ENCODE results near the gene SV2C. TPM values are rescaled to one million over a fixed set of nuclear protein-coding genes. Genes with fewer than 3 reads are reported as not detected.

Gene SV2C
- total and polyA plus RNA-seq, 4 donors: under 0.01 to 0.04 (median 0.03) TPM; not detected in 1

DNA sequence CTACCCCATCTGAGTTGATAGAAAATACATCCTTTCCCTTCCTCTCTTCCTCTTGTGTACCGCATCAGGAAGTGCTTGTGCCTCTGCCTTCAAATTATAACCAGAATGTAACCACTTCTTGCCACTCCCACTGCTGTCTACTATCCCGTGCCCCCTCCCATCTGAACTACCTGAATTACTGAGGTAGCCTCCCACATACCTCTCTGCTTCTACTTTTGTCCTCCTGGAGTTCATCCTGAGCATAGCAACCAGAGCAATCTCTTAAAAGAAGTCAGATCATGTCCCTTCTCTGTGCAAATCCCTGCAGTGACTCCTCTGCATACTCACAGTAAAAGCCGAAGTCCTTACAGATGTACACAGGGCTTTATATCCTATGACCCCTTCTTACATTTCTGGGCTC is 23.0 kb downstream of the SV2C start:
- no peak overlapping the region for H3K9ac ChIP-seq (ENCODE audit: low read depth in 1 of 2, low read length in 2 of 2)
- WGBS: 64% methylated on average over 3 of the region's 3 CpGs
- no peak overlapping the region for H3K4me3 ChIP-seq (ENCODE audit: low read depth in 1 of 3, low read length in 3 of 3)
- no peak overlapping the region for H3K27ac ChIP-seq (ENCODE audit: low read depth in 1 of 2, low read length in 2 of 2)
- H3K27me3 ChIP-seq (ENCODE audit: control insufficient read depth in 4 of 4, insufficient read depth in 4 of 4, low read length in 3 of 4): peaks cover 0 to 8% (median 1%) of the 10 kb centered on the region in 4 donors
- no peak for TF ChIP-seq EGR1 (IDR thresholded peaks at IDR 0.05; ENCODE audit: low read depth in 2 of 2)
- no peak for TF ChIP-seq GABPA (IDR thresholded peaks at IDR 0.05 in 1 of 2, conservative IDR thresholded peaks at IDR 0.05 in 1 of 2)
- TF ChIP-seq TAF1 (conservative IDR thresholded peaks at IDR 0.05): no peak
- TF ChIP-seq, protein P1, sequence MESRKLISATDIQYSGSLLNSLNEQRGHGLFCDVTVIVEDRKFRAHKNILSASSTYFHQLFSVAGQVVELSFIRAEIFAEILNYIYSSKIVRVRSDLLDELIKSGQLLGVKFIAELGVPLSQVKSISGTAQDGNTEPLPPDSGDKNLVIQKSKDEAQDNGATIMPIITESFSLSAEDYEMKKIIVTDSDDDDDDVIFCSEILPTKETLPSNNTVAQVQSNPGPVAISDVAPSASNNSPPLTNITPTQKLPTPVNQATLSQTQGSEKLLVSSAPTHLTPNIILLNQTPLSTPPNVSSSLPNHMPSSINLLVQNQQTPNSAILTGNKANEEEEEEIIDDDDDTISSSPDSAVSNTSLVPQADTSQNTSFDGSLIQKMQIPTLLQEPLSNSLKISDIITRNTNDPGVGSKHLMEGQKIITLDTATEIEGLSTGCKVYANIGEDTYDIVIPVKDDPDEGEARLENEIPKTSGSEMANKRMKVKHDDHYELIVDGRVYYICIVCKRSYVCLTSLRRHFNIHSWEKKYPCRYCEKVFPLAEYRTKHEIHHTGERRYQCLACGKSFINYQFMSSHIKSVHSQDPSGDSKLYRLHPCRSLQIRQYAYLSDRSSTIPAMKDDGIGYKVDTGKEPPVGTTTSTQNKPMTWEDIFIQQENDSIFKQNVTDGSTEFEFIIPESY (IDR thresholded peaks at IDR 0.05): no peak
- TF ChIP-seq FOXA2 (IDR thresholded peaks at IDR 0.05): no peak
- TF ChIP-seq RAD21 (IDR thresholded peaks at IDR 0.05): no peak
- TF ChIP-seq HNF4G (IDR thresholded peaks at IDR 0.05): no peak
- no peak for TF ChIP-seq HNF4A (conservative IDR thresholded peaks at IDR 0.05)
- TF ChIP-seq, protein P2, sequence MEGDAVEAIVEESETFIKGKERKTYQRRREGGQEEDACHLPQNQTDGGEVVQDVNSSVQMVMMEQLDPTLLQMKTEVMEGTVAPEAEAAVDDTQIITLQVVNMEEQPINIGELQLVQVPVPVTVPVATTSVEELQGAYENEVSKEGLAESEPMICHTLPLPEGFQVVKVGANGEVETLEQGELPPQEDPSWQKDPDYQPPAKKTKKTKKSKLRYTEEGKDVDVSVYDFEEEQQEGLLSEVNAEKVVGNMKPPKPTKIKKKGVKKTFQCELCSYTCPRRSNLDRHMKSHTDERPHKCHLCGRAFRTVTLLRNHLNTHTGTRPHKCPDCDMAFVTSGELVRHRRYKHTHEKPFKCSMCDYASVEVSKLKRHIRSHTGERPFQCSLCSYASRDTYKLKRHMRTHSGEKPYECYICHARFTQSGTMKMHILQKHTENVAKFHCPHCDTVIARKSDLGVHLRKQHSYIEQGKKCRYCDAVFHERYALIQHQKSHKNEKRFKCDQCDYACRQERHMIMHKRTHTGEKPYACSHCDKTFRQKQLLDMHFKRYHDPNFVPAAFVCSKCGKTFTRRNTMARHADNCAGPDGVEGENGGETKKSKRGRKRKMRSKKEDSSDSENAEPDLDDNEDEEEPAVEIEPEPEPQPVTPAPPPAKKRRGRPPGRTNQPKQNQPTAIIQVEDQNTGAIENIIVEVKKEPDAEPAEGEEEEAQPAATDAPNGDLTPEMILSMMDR (IDR thresholded peaks at IDR 0.05; ENCODE audit: low read depth, low read length, missing input control): no peak
- TF ChIP-seq, protein P3, sequence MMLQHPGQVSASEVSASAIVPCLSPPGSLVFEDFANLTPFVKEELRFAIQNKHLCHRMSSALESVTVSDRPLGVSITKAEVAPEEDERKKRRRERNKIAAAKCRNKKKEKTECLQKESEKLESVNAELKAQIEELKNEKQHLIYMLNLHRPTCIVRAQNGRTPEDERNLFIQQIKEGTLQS (IDR thresholded peaks at IDR 0.05): no peak
- TF ChIP-seq FOXA1 (IDR thresholded peaks at IDR 0.05): no peak
- TF ChIP-seq, protein P4, sequence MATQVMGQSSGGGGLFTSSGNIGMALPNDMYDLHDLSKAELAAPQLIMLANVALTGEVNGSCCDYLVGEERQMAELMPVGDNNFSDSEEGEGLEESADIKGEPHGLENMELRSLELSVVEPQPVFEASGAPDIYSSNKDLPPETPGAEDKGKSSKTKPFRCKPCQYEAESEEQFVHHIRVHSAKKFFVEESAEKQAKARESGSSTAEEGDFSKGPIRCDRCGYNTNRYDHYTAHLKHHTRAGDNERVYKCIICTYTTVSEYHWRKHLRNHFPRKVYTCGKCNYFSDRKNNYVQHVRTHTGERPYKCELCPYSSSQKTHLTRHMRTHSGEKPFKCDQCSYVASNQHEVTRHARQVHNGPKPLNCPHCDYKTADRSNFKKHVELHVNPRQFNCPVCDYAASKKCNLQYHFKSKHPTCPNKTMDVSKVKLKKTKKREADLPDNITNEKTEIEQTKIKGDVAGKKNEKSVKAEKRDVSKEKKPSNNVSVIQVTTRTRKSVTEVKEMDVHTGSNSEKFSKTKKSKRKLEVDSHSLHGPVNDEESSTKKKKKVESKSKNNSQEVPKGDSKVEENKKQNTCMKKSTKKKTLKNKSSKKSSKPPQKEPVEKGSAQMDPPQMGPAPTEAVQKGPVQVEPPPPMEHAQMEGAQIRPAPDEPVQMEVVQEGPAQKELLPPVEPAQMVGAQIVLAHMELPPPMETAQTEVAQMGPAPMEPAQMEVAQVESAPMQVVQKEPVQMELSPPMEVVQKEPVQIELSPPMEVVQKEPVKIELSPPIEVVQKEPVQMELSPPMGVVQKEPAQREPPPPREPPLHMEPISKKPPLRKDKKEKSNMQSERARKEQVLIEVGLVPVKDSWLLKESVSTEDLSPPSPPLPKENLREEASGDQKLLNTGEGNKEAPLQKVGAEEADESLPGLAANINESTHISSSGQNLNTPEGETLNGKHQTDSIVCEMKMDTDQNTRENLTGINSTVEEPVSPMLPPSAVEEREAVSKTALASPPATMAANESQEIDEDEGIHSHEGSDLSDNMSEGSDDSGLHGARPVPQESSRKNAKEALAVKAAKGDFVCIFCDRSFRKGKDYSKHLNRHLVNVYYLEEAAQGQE (IDR thresholded peaks at IDR 0.05): no peak
- no peaks in the 10 kb centered on the region for H3K9me3 ChIP-seq (ENCODE audit: control insufficient read depth in 4 of 4, low read length in 3 of 4)
- DNase-seq (ENCODE audit: low spot score): no peak
- no peaks in the 10 kb centered on the region for H3K4me1 ChIP-seq (ENCODE audit: control insufficient read depth in 4 of 4, insufficient read depth in 4 of 4, low read length in 3 of 4)
- H3K36me3 ChIP-seq (ENCODE audit: control insufficient read depth in 4 of 4, insufficient read depth in 3 of 4, low read depth in 1 of 4, low read length in 3 of 4): no peaks in the 10 kb centered on the region

DNA sequence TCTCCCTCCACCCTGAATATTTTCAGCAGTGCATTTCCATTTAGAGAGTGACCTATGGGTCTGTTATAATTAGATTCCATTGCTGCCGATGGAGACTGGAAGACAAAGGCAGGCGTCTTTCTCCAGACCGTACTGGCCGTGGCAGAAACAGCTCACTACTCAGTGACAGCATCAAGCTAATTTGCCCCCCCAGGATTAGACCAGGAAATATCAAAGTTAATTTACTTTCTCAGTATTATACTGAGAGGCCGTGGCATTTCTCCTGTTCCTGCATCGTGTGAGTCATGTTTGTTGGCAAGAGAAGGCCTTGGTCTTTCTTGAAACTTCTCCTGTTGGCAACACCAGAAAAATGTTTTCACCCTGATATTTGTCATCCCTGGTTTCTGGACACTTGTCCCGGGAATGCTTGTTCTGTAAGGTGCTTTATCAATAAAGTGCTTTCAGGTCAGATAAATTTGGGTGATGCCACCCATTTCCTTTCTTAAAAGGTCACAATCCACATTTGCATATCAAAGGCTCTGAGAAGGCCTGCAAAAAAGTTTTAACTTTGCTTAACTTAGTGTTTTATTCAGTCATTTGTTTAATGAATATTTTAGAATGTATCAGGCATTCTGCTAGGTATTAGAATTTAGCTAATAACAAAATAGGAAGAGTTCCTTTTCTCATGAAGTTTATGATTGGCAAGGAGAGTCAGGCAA is 28.4 kb downstream of the SV2C start:
- Histone ChIP-seq H3K36me3 (ENCODE audit: control insufficient read depth in 4 of 4, insufficient read depth in 3 of 4, low read depth in 1 of 4, low read length in 3 of 4) (no peaks in the 10 kb centered on the region), H3K9ac (ENCODE audit: low read depth in 1 of 2, low read length in 2 of 2) (no peak overlapping the region), H3K27me3 (ENCODE audit: control insufficient read depth in 4 of 4, insufficient read depth in 4 of 4, low read length in 3 of 4) (peaks cover 0 to 14% (median 2%) of the 10 kb centered on the region in 4 donors), H3K4me3 (ENCODE audit: low read depth in 1 of 3, low read length in 3 of 3) (no peak overlapping the region), H3K4me1 (ENCODE audit: control insufficient read depth in 4 of 4, insufficient read depth in 4 of 4, low read length in 3 of 4) (no peaks in the 10 kb centered on the region), H3K9me3 (ENCODE audit: control insufficient read depth in 4 of 4, low read length in 3 of 4) (no peaks in the 10 kb centered on the region), H3K27ac (ENCODE audit: low read depth in 1 of 2, low read length in 2 of 2) (no peak overlapping the region)
- no peak for DNase-seq (ENCODE audit: low spot score)
- WGBS: 64% methylated on average over 7 of the region's 7 CpGs
- TF ChIP-seq JUND (IDR thresholded peaks at IDR 0.05) (no peak), FOXA1 (IDR thresholded peaks at IDR 0.05) (no peak), NR2F2 (IDR thresholded peaks at IDR 0.05) (no peak), RXRA (IDR thresholded peaks at IDR 0.05) (no peak), TAF1 (conservative IDR thresholded peaks at IDR 0.05) (no peak), HNF4A (conservative IDR thresholded peaks at IDR 0.05) (no peak), EGR1 (IDR thresholded peaks at IDR 0.05; ENCODE audit: low read depth in 2 of 2) (no peak), FOXA2 (IDR thresholded peaks at IDR 0.05) (no peak), YY1 (IDR thresholded peaks at IDR 0.05) (no peak), HNF4G (IDR thresholded peaks at IDR 0.05) (no peak)
- TF ChIP-seq, protein P2 (IDR thresholded peaks at IDR 0.05; ENCODE audit: low read depth, low read length, missing input control): no peak
- TF ChIP-seq, protein P5, sequence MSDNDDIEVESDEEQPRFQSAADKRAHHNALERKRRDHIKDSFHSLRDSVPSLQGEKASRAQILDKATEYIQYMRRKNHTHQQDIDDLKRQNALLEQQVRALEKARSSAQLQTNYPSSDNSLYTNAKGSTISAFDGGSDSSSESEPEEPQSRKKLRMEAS (IDR thresholded peaks at IDR 0.05): no peak
- TF ChIP-seq, protein P1 (IDR thresholded peaks at IDR 0.05): no peak

Data from liver (tissue), 9 donors.